Measurements from ENCODE around the gene CHST3.
"Not testable (repeated sequence)": the region's sequence is repeated elsewhere in the genome, so short reads cannot be mapped to it uniquely, and the experiment has no call there.

The CHST3 gene

DNA sequence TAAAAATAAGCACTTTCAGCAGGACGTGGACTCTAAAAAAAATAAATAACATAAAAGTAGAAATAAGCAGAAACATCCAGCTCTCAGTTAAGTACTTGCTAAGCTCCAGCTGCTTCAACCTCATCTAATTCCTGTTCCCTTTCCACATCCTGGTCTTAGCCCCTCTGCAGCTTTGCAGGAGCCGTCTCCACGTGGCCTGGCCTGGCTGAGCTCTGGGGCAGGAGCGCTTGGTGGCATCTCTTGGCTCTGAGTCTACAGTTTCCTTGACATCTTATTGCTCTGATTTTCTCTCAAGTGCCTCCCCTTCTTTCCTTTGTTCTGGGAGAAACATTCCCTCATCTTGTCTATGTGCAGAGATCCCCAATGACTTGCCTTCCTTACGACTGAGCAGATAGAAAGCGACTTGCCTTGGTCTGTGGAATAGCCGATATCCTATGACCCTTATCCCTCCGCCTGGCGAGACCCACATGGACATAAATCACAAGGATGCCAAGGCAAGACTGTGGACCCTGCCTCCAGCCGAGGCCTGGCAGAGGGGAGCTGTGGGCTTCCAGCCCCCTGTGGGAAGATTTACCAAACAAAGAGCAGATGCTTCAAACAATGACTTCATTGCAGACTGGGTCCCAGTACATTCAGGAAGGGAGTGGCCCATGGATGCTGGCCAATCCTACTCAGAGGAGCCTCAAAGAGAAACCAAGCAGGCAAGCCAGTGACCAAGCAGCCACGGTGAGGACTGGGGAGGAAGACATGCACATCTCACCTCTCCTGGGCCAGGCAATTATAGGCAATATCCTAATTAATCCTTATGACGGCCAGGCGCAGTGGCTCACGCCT, 62.3 kb downstream of the CHST3 start:
- DNase-seq (ENCODE audit: low read depth in 1 of 2, low spot score in 1 of 2) = no peak

DNA sequence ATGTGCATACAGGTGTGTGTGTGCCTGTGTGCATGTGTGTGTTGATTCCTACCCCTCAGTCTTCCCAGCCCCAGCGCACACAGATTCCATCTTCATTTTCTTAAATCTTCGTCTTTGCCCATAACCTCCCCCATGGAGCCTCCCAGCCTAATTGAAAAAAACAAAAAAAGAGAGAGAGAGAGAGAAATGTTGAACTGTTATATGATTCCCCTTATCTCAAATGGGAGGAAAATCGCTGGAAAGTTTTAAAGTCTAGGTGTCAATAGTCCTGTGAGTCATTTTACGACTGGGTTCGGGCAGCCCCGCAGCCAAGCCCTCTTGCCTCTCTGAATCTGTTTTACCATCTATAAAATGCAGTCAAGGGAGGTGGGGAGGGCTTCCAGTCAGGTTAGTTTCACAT, 63.3 kb downstream of the CHST3 start:
- DNase-seq (ENCODE audit: low read depth in 1 of 2, low spot score in 1 of 2) = no peak

DNA sequence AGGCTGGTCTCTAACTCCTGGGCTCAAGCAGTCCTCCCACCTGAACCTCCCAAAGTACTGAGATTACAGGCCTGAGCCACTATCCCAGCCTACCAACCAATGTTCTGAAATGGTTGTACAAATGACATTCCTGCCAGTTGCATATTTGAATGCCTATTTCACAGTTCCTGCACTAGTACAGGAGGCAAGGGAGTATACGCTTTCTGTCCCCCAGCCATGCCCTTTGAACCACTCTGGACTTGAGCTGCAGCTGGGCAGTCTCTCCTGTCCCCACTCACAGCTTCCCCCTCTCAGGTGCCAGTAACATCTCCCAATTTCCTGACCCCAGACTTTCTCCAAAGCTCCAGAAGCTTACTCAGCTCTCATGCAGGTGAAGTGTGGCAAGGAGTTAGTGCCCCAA, 65.2 kb downstream of the CHST3 start:
- no peak for DNase-seq (ENCODE audit: low read depth in 1 of 2, low spot score in 1 of 2)

DNA sequence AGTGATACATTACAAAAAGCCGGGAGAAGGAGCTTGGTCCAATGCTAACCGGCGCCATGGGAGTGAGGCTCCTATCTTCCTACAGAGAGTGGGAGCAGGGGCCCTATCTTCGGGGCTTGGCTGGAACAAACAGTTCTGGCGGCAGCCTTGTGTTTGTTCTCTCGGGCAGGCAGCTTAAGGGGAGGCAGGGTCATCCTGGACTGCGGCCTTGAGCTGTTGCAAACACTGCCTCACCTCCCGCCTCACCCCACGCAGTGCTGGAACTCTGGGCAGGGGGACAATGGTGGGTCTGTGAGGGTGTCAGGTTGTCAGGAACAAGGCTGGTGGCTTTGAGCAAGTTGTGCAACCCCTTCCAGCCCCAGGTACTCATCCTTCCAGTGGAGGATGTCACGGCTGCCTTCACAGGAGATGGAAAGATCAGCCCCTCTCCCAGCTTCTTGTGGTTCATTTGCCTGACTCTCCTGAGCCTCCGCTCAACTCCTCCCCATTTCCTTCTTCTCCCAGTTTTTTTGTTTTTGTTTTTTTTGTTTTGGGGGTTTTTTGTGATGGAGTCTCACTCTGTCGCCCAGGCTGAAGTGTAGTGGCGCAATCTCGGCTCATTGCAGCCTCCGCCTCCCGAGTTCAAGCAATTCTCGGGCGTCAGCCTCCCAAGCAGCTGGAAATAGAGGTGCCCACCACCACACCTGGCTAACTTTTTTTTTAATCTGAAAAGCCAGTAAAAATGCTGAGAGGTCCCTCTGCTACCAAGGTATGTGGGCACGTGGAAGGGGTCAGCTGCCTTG, 66.8 kb downstream of the CHST3 start:
- DNase-seq (ENCODE audit: low read depth in 1 of 2, low spot score in 1 of 2) = no peak

DNA sequence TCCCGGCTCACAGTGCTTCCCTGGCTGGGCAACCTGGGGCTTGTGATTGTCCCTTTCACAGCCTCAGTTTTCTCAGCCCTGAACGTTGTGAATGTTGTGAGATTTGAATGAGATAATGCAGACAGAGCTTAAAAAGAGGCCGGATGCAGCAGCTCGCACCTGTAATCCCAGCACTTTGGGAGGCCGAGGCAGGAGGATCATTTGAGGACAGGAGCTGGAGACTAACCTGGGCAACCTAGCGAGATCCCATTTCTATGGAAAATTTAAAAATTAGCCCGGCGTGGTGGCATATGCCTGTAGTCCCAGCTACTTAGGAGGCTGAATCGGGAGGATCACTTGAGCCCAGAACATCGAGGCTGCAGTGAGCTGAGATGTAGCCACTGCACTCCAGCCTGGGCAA, 67.5 kb downstream of the CHST3 start:
- no peak for DNase-seq (ENCODE audit: low read depth in 1 of 2, low spot score in 1 of 2)

DNA sequence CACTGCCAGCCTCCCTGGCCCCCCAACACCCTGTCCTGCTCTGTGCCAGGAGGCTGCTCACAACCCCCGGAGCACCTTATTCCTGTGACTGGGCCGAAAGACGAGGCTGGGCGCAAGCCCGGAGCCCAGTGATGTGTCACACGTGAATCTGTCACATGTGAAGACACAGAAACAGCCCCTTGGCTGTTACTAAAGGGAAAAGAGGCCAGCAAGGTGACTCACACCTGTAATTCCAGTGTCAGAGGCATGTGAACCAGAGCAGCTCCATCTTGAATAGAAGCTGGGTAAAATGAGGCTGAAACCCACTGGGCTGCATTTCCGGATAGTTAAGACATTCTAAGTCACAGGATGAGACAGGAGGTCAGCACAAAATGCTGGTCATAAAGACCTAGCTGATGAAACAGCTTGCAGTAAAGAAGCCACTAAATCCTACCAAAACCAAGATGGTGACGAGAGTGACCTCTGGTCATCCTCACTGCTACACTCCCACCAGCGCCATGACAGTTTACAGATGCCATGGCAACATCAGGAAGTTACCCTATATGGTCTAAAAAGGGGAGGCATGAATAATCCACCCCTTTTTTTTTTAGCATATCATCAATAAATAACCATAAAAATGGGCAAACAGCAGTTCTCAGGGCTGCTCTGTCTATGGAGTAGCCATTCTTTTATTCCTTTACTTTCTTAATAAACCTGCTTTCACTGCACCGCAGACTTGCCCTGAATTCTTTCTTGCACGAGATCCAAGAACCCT, 68.4 kb downstream of the CHST3 start:
- not testable (repeated sequence) for DNase-seq (ENCODE audit: low read depth in 1 of 2, low spot score in 1 of 2)

DNA sequence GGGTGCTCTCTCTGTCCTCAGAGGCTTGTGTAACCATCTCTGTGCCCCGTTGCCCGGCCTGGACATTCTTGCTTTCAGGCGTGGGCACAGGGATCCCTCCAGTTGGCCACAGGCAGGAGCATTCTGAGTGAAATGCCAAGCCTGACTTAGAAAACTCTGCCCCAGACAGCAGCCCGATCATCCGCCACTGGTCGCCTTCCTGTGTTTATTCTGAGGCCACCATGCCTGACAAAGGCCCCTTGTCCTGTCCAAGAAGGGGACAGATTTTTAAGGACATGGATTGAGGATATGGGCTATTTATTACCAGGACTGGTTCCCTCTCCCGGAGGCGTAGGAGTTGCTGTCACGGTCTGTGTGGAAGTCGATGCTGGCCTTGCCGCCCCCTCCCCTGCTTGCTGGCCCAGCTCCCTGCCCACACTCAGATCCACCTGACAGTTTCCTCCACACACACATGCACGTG, 69.9 kb downstream of the CHST3 start:
- no peak for DNase-seq (ENCODE audit: low read depth in 1 of 2, low spot score in 1 of 2)

DNA sequence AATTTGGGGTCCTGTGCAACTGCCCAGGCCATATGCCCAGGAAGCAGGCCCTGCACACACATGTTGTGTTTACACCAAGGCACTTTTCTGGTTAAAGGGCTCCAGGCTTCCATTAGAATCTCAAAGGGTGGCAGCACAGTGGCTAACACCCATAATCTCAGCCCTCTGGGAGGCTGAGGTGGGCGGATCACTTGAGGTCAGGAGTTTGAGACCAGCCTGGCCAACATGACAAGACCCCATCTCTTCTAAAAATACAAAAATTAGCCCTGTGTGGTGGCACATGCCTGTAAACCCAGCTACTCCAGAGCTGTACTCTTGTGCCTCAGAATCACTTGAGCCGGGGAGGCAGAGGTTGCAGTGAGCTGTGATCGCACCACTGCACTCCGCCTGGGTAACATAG, 70.6 kb downstream of the CHST3 start:
- no peak for DNase-seq (ENCODE audit: low read depth in 1 of 2, low spot score in 1 of 2)

DNA sequence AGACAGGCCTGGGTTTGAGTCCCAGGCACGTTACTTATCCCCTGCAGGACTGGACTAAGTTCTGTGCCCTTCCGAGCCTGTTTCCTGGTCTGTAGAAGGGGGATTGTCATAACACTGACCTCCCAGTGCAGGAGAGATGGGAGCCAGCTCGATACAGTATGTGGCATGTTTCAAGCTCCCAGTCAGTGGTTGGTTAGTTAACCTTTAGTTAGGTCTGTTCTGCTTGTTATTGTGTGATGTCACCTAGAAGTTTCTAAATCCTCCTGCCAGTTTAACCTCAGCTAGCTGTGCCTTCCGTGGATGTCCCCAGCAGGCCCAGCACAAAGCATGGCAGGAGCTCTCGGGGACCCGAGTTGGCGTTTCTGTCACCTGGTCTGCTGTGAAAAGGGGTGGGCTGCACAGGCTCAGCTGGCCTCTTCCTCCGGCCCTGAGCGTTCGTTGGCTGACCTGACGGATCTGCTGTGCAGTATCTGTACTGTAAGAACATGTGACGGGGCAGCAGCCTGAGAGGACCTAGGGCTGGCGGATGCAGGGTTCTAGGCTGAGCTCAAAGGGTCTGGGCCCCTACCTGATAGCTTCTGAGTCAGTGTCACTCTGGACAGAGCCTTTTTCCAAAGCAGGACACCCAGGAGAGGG, 71.2 kb downstream of the CHST3 start:
- no peak for DNase-seq (ENCODE audit: low read depth in 1 of 2, low spot score in 1 of 2)

DNA sequence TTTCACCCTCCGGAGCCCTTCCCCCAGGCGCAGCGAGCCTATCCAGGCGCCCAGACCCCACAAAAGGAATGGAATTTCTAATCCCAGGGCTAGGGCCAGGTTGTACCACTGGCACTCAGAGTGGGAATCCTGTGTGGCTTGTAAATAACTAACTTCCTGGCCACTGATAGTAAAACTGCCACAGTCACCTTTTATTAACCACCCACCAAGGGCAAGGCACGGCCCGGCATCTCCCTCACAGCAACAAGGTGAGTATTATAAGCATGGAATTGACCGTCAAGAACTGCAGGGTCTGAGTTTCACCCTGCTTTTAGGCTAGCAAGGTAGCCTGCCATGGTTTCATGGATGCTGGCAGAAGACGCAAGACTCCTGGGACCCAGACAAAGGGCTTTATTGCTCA, 73.1 kb downstream of the CHST3 start:
- DNase-seq (ENCODE audit: low read depth in 1 of 2, low spot score in 1 of 2) = no peak

DNA sequence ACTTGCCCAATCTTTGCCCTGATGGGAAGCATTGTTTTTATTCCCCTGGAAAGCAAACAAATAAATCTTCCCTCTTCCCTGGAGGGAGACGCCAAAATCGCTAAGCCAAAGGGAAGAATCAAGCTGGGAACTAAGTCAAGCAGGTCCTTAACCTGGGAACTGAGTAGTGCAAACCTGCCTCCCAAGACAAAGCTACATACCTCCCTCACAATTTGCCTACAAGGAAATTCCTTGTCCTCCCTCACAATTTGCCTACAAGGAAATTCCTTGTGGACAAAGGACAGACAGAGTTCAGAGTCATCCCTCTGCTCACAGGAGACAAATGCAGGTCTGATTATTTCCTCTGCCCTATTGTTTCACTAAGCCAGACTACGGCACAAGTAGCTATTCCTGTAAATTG, 73.6 kb downstream of the CHST3 start:
- no peak for DNase-seq (ENCODE audit: low read depth in 1 of 2, low spot score in 1 of 2)

DNA sequence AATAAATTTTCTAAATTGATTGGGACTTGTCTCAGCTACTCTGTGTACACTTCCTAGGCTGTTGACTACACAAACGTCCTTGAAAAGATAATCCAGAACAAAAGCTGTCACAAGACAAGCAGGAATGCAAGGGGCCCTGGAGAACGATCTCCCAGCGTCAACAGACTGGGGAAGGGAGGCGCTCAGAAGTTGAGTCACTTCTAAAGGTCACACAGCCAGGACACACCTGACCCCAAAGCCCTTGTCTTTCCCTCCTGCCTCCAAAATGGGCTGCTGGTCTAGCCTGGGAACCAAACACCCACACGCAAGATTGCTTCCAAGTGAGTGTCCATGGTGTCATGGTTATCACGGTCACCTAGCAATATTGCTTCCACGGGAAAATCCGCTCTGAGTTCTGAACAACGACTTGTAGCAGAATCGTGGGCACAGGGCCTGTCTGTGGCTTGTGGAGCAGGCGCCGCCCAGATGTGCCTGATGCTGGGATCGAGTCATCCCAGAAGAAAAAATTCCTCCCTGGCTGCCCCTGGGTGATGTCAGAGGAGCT, 74.3 kb downstream of the CHST3 start:
- no peak for DNase-seq (ENCODE audit: low read depth in 1 of 2, low spot score in 1 of 2)

DNA sequence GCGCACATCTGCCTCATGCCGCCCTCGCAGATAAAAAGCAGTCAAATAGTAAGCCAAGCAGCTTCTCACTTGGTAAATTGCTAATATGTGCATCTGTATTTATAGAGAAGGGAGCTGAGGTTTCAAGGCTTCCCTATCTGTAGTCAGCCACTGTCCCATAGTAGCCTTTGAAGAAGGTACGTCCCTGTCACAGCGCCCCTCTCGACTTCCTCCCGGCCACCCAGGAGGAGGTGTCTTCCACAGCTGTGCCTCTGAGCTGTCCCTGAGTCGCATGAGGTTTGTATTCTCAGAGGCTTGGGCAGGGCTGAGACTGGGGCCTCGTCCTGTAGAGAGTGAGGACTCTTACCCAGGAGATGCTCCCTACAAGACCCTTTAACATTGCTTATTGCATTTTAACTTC, 75.2 kb downstream of the CHST3 start:
- DNase-seq (ENCODE audit: low read depth in 1 of 2, low spot score in 1 of 2) = no peak

DNA sequence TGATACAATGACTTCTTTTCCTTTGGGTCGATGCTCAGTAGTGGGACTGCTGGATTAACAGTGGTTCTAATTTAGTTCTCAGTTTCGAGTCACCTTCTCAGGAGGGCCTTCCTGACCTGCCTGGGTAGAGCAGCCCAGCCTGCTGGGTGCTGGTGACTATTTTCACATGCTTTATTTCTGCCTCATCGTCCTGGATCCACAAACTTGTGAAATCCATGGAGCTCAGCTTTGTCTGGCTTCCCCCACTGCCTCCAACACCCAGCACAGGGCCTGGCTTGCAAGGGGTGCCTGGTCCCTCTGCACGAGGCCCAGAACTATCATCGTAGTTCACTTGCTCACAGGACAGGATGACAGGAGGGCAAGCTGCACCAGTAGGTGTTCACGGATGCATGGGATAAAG, 77.3 kb downstream of the CHST3 start:
- DNase-seq (ENCODE audit: low read depth in 1 of 2, low spot score in 1 of 2) = no peak

DNA sequence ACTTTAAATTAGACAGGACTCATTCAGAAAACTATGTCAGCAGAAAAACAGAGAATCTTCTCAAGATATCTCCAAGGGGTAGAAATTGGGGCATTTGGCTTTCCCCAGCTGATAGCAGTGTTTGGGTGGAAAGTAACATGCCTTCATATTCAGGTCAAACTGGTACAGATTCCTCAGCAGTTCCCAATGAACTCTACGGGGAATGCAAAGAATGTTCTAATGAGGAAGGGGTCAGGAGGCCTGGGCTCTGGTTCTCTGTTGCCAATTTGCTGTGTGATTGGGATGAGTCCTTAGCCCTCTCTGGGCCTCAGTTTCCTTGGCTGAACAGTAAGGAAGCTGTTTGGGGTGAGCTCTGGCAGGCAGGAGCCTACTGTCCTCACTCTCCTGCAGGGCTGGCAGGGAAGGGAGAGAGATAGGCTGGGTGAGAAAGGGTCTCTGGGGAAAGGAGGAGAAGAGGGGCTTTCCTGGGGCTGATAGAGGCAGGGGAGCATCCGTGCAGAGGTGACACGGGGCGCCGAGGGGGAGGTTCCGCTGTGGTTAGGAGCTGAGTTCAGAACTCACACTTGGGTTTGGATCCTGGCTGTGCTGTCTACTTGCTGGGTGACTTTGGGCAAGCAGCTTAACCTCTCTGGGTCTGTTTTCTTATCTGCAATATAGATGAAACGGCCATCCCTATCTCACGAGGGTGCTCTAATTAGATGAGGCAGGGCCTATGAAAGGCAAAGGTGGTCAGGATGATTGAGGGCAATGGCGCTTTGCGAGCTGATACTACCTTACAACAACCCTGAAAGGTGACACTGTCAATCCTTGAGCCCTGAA, 79.0 kb downstream of the CHST3 start:
- DNase-seq (ENCODE audit: low read depth in 1 of 2, low spot score in 1 of 2) = no peak

DNA sequence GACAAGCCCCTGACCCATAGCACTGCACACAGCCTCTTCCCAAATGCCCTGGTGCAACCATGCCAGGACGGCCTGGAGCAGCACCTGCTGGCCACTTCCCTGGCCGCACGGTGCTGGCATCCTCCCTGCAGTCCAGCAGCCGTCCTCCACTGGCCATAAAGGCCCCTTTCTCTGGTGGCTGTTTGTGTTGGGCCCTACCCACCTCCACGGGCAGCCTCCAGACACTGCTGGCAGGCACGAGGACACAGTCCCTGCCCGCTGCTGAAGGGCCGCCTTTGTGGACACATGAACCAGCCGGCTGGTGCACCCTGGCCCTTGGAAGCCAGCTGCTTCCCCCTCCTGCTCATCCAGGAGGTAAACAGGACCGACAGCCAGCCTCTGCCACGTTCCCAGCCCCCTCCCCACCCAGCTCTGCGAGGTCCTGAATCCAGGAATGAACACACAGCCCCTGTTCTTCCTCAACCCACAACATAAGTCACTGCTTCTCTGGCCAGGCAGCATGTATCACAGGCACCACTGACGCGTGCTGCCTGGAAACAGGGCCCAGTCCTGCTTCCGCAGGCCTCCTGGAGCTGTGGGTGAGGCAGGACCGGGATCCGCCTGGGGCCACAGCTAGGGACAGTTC, 80.3 kb downstream of the CHST3 start:
- no peak for DNase-seq (ENCODE audit: low read depth in 1 of 2, low spot score in 1 of 2)

DNA sequence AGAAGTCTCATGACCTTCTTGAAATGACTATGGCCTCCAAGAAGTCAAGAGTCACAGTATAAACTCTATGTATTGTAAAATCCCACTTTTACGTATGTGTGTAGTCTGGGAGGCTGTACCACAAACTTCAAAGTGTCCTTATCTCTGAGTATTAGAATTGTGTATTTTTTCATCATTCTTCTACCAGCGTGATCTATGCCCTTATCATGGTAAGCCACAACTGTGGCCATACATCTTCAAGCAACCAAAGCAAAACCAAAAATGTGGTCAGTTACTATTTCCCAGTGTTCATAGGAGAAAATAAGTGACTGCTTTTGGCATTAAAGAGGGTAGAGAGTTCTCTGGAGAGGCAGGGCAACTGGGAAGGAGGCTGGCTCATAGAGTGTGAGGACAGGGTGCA, 81.4 kb downstream of the CHST3 start:
- DNase-seq (ENCODE audit: low read depth in 1 of 2, low spot score in 1 of 2) = no peak

DNA sequence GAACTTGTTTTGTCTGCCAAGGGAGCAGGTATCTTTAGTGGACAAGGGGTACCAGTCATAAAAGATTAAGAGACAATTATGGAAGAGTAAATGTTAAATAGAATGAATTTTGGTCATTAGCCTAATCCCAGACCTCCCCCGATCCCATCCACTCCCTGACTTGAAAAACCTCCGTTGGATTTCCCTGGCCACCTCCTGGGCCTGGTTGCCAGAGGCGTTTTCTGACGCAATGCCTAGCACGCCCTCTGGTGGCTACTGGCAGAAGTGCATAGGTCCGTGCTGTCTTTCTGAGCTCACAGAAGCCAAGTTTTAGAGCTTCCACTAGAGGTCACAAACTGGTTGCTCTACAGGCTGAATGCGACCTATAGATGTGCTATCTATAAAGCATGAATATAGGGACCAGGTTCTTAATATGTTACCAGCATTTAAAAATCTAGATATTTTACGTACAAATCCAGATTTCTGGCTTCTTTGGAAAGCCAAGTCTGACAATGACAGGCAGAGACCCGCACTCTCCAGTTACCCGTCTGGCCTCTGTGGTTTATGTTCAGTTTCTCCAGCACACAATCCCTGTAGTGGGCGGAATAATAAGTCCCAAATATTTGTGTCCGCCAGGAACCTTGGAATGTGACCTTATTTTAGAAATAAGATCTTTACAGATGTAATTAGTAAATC, 84.4 kb downstream of the CHST3 start:
- peak; percentile 79 to 83 for DNase-seq (ENCODE audit: low read depth in 1 of 2, low spot score in 1 of 2)

DNA sequence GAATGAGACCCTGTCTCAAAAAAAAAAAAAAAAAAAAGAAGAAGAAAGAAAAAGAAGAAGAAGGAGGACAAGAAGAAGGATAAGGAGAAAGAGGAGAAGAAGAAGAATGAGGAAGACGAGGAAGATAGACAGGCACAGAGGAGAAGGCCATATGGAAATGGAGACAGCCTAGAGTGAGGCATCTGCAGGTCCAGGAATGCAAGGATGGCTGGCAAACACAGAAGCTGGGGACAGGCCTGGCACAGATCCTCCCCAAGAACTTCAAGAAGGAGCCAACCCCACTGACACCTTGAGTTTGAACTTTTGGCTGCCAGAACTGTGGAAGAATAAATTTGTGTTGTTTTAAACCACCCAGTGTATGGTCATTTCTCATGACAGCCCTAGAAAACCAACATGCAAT, 85.3 kb downstream of the CHST3 start:
- no peak for DNase-seq (ENCODE audit: low read depth in 1 of 2, low spot score in 1 of 2)

All from stimulated activated CD4-positive, alpha-beta T cell treated with anti-CD3 and anti-CD28 coated beads, Interleukin-15, amount 100 ng/mL, for 1 hour (primary cell).